ENCODE measurements around the gene FAM181A. TPM values are rescaled to one million over a fixed set of nuclear protein-coding genes. Genes with fewer than 3 reads are reported as not detected.

FAM181A gene
- total RNA-seq, 1 donor from 2014 or later, result not detected

DNA sequence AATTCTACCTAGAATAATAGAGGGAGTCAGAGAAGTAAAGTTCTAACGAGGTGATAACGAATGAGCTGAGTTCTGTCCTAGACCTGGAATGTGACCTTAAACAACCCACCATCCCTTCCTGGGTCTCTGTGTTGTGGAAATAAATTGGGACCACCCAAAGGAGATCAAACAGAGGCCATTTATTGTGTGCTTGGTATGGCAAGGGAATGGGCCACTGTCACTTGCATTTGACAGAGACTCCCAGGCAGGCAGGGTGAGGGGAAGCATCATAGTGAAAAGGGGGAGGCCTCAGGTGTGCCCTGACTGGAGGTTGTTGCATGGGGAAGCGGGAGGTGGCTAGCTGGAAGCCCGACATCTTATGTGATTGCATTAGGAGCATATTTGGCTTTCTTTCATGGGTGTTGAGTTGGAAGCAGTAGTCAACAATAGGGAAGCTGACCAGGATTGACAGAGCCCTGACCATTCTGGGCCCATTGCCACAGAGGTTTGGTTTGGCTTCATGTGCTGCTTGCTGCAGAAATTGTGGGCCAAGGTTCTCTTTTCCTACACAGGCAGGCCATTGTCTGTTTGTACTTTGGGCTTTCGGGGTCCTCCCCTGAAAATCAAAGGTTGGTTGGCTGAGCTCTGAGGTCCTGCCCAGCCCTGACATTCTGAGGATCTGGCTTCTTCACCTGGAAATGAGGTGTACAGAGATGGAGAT, 17.6 kb upstream of the FAM181A start:
- Mint-ChIP-seq H3K36me3 (ENCODE audit: low read depth, unreplicated experiment) (no peaks in the 10 kb centered on the region), H3K9me3 (ENCODE audit: unreplicated experiment) (peaks cover 12% of the 10 kb centered on the region), H3K4me1 (ENCODE audit: low read depth, unreplicated experiment) (peaks cover 8% of the 10 kb centered on the region), H3K27ac (ENCODE audit: unreplicated experiment) (no peak overlapping the region), H3K4me3 (ENCODE audit: unreplicated experiment) (no peak overlapping the region), H3K27me3 (ENCODE audit: low read depth, unreplicated experiment) (peaks cover 20% of the 10 kb centered on the region)
- Histone ChIP-seq H3K9me3 (ENCODE audit: insufficient read depth, low read depth, low read length) (peaks cover 9% of the 10 kb centered on the region), H3K4me2 (ENCODE audit: low read length) (no peak overlapping the region), H3K9ac (ENCODE audit: low read length) (no peak overlapping the region), H2AFZ (ENCODE audit: low read depth, low read length) (no peak overlapping the region), H3K36me3 (ENCODE audit: insufficient read depth, low read length) (no peaks in the 10 kb centered on the region), H3K27me3 (ENCODE audit: insufficient read depth, low read length) (no peaks in the 10 kb centered on the region), H3K4me3 (ENCODE audit: insufficient read depth, low read depth, low read length) (no peak overlapping the region), H3K79me2 (ENCODE audit: insufficient read depth, low read length) (no peaks in the 10 kb centered on the region), H3K27ac (ENCODE audit: low read depth, low read length) (no peak overlapping the region), H4K20me1 (ENCODE audit: insufficient read depth, low read length) (no peaks in the 10 kb centered on the region), H3K4me1 (ENCODE audit: insufficient read depth, low read length) (no peaks in the 10 kb centered on the region)
- no peak for FAIRE-seq
- TF ChIP-seq EZH2 (IDR thresholded peaks at IDR 0.05; ENCODE audit: insufficient read depth, low read length), result no peak
- TF ChIP-seq, protein P1, sequence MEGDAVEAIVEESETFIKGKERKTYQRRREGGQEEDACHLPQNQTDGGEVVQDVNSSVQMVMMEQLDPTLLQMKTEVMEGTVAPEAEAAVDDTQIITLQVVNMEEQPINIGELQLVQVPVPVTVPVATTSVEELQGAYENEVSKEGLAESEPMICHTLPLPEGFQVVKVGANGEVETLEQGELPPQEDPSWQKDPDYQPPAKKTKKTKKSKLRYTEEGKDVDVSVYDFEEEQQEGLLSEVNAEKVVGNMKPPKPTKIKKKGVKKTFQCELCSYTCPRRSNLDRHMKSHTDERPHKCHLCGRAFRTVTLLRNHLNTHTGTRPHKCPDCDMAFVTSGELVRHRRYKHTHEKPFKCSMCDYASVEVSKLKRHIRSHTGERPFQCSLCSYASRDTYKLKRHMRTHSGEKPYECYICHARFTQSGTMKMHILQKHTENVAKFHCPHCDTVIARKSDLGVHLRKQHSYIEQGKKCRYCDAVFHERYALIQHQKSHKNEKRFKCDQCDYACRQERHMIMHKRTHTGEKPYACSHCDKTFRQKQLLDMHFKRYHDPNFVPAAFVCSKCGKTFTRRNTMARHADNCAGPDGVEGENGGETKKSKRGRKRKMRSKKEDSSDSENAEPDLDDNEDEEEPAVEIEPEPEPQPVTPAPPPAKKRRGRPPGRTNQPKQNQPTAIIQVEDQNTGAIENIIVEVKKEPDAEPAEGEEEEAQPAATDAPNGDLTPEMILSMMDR (IDR thresholded peaks at IDR 0.05; ENCODE audit: insufficient read depth, low read depth, low read length), result no peak
- peak; percentile 8 for DNase-seq (ENCODE audit: low read depth)

DNA sequence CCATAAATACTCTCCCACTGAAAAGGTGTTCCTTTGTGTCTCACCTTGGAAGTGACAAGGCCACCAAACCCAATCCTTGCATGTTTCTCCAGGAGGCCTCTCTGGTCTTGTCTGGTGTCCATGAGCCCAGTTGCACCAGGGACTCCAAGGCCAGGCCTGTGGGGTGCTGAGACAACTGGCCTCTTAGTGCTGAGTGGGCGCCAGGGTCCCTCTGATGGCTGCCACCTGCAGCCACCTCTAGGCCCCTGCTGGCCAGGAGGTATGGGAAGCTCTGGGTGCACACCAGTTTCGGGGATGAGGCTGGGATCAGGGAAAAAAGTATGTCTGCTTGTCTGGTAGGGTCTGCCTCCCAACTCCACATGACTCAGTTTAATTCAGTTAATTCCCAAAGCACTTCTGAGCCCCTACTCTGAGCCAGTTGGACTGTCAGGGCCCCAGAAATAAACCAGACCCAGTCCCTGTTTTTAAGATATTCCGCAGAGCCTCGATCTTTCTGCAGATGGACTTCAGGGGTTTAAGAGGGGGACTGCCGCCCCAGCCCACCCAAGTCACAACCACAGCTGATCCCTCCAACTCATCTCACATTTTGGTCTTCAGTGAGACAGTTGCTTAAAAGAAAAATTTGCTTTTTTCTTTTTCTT, 15.0 kb upstream of the FAM181A start:
- Histone ChIP-seq H3K4me3 (ENCODE audit: insufficient read depth, low read depth, low read length) (no peak overlapping the region), H4K20me1 (ENCODE audit: insufficient read depth, low read length) (no peaks in the 10 kb centered on the region), H3K79me2 (ENCODE audit: insufficient read depth, low read length) (no peaks in the 10 kb centered on the region), H3K27me3 (ENCODE audit: insufficient read depth, low read length) (no peaks in the 10 kb centered on the region), H3K27ac (ENCODE audit: low read depth, low read length) (no peak overlapping the region), H3K9ac (ENCODE audit: low read length) (no peak overlapping the region), H3K36me3 (ENCODE audit: insufficient read depth, low read length) (no peaks in the 10 kb centered on the region), H3K9me3 (ENCODE audit: insufficient read depth, low read depth, low read length) (peaks cover 12% of the 10 kb centered on the region), H2AFZ (ENCODE audit: low read depth, low read length) (no peak overlapping the region), H3K4me1 (ENCODE audit: insufficient read depth, low read length) (no peaks in the 10 kb centered on the region), H3K4me2 (ENCODE audit: low read length) (no peak overlapping the region)
- Mint-ChIP-seq H3K4me1 (ENCODE audit: low read depth, unreplicated experiment) (no peaks in the 10 kb centered on the region), H3K27me3 (ENCODE audit: low read depth, unreplicated experiment) (peaks cover 29% of the 10 kb centered on the region), H3K4me3 (ENCODE audit: unreplicated experiment) (no peak overlapping the region), H3K36me3 (ENCODE audit: low read depth, unreplicated experiment) (no peaks in the 10 kb centered on the region), H3K27ac (ENCODE audit: unreplicated experiment) (no peak overlapping the region), H3K9me3 (ENCODE audit: unreplicated experiment) (peaks cover 12% of the 10 kb centered on the region)
- TF ChIP-seq EZH2 (IDR thresholded peaks at IDR 0.05; ENCODE audit: insufficient read depth, low read length), result no peak
- TF ChIP-seq, protein P1 (IDR thresholded peaks at IDR 0.05; ENCODE audit: insufficient read depth, low read depth, low read length), result no peak
- DNase-seq (ENCODE audit: low read depth) (no peak), FAIRE-seq (no peak)

DNA sequence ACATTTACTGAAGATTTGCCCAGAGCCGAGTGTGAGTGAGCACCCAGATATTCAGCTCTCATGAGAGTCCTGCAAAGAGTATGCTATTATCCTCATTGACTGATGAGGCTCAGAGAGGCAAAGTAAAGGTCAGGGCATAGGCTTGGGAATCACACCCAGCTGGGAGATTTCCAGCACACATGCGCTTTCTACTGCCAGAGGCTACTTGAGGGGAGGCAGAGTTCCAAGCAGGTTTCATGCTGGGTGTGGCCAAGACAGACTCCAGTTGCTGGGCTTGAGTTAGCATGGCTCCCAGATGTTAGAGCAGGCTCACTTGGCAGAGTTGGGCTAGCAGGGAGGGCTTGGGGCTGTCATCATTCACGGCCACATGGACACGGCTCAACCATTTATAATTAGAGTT, 14.4 kb upstream of the FAM181A start:
- Histone ChIP-seq H3K27ac (ENCODE audit: low read depth, low read length) (no peak overlapping the region), H4K20me1 (ENCODE audit: insufficient read depth, low read length) (no peaks in the 10 kb centered on the region), H3K27me3 (ENCODE audit: insufficient read depth, low read length) (no peaks in the 10 kb centered on the region), H2AFZ (ENCODE audit: low read depth, low read length) (no peak overlapping the region), H3K4me1 (ENCODE audit: insufficient read depth, low read length) (no peaks in the 10 kb centered on the region), H3K9me3 (ENCODE audit: insufficient read depth, low read depth, low read length) (peaks cover 12% of the 10 kb centered on the region), H3K36me3 (ENCODE audit: insufficient read depth, low read length) (no peaks in the 10 kb centered on the region), H3K4me2 (ENCODE audit: low read length) (no peak overlapping the region), H3K79me2 (ENCODE audit: insufficient read depth, low read length) (no peaks in the 10 kb centered on the region), H3K4me3 (ENCODE audit: insufficient read depth, low read depth, low read length) (no peak overlapping the region), H3K9ac (ENCODE audit: low read length) (no peak overlapping the region)
- H3K27me3 Mint-ChIP-seq (ENCODE audit: low read depth, unreplicated experiment), result peaks cover 31% of the 10 kb centered on the region
- H3K36me3 Mint-ChIP-seq (ENCODE audit: low read depth, unreplicated experiment), result no peaks in the 10 kb centered on the region
- FAIRE-seq (no peak), DNase-seq (ENCODE audit: low read depth) (no peak)
- H3K4me1 Mint-ChIP-seq (ENCODE audit: low read depth, unreplicated experiment), result no peaks in the 10 kb centered on the region
- no peak overlapping the region for H3K4me3 Mint-ChIP-seq (ENCODE audit: unreplicated experiment)
- TF ChIP-seq, protein P1 (IDR thresholded peaks at IDR 0.05; ENCODE audit: insufficient read depth, low read depth, low read length), result no peak
- no peak for TF ChIP-seq EZH2 (IDR thresholded peaks at IDR 0.05; ENCODE audit: insufficient read depth, low read length)
- peaks cover 13% of the 10 kb centered on the region for H3K9me3 Mint-ChIP-seq (ENCODE audit: unreplicated experiment)
- H3K27ac Mint-ChIP-seq (ENCODE audit: unreplicated experiment), result no peak overlapping the region

All from astrocyte (in vitro differentiated cells and primary cell).